GM23248 (cell line): ENCODE results near the gene HSPA4L. TPM values are rescaled to one million over a fixed set of nuclear protein-coding genes. Genes with fewer than 3 reads are reported as not detected.

Experiments used
- DNase-seq: peaks from one replicate; pipeline ENCODE4 v3.0.0-alpha.2; 2015
- H2AFZ ChIP-seq: fragments of 200-600 bp; sonication (generic); 2 replicates; pipeline ENCODE4 v1.6.1; 2016; ENCODE audit warnings: antibody characterized with exemption
- H3F3A ChIP-seq: fragments of 200-600 bp; sonication (generic); 2 replicates; pipeline ENCODE4 v1.6.1; 2016; ENCODE audit warnings: mild to moderate bottlenecking, antibody characterized with exemption, mixed run types; ENCODE audit not compliant: insufficient read depth
- H3K27ac ChIP-seq: fragments of 200-600 bp; sonication (generic); 2 replicates; pipeline ENCODE4 v1.5.1; 2016; ENCODE audit warnings: mild to moderate bottlenecking
- H3K27me3 ChIP-seq: fragments of 200-600 bp; sonication (generic); replicated peaks from 2 replicates; pipeline ENCODE4 v1.6.1; 2016; ENCODE audit warnings: mild to moderate bottlenecking; ENCODE audit not compliant: insufficient read depth
- H3K36me3 ChIP-seq: fragments of 200-600 bp; sonication (generic); 2 replicates; pipeline ENCODE4 v1.6.1; 2016; ENCODE audit warnings: low read depth, mild to moderate bottlenecking
- H3K4me1 ChIP-seq: fragments of 200-600 bp; sonication (generic); 2 replicates; pipeline ENCODE4 v1.6.1; 2016; ENCODE audit warnings: mild to moderate bottlenecking; ENCODE audit not compliant: insufficient read depth
- H3K4me2 ChIP-seq: fragments of 200-600 bp; sonication (generic); one replicate; pipeline ENCODE4 v1.6.1; 2016; ENCODE audit warnings: mild to moderate bottlenecking; ENCODE audit not compliant: unreplicated experiment
- H3K4me3 ChIP-seq: fragments of 200-600 bp; sonication (generic); 2 replicates; pipeline ENCODE4 v1.5.1; 2016; ENCODE audit warnings: mild to moderate bottlenecking
- H3K79me2 ChIP-seq: fragments of 200-600 bp; sonication (generic); 2 replicates; pipeline ENCODE4 v1.6.1; 2016; ENCODE audit warnings: mild to moderate bottlenecking; ENCODE audit not compliant: insufficient read depth
- H3K9ac ChIP-seq: fragments of 200-600 bp; sonication (generic); 2 replicates; pipeline ENCODE4 v1.6.1; 2016; ENCODE audit warnings: mild to moderate bottlenecking
- H3K9me2 ChIP-seq: fragments of 200-600 bp; sonication (generic); 2 replicates; pipeline ENCODE4 v1.6.1; 2016; ENCODE audit warnings: mixed run types, mild to moderate bottlenecking, moderate library complexity; ENCODE audit not compliant: insufficient read depth
- H3K9me3 ChIP-seq: fragments of 200-600 bp; sonication (generic); one replicate; pipeline ENCODE4 v1.6.1; 2017; ENCODE audit warnings: low read depth
- H4K20me1 ChIP-seq: fragments of 200-600 bp; sonication (generic); 2 replicates; pipeline ENCODE4 v1.6.0; 2016; ENCODE audit not compliant: insufficient read depth
- EZH2 ChIP-seq: fragments of 200-600 bp; sonication (generic); IDR thresholded peaks from 2 replicates; pipeline ENCODE4 v1.6.1; 2018; ENCODE audit warnings: antibody characterized with exemption, mild to moderate bottlenecking; ENCODE audit not compliant: insufficient read depth, poor library complexity, severe bottlenecking
- EZH2phosphoT487 ChIP-seq: fragments of 200-600 bp; sonication (generic); IDR thresholded peaks from 2 replicates; pipeline ENCODE4 v1.6.1; 2018; ENCODE audit warnings: antibody characterized with exemption, moderate library complexity, mild to moderate bottlenecking, low read depth; ENCODE audit not compliant: insufficient read depth
- WGBS, 2 experiments: methylation state at CpG; one replicate each; pipeline ENCODE4 v1.1.6; 2015 to 2017; ENCODE audit warnings: low lambda C conversion rate in 2 of 2, low coverage in 1 of 2; ENCODE audit errors: missing lambda C conversion rate in 2 of 2; 5-methylcytosine and 5-hydroxymethylcytosine counted together
- in situ Hi-C: fragments of 300-500 bp; cut with MboI; formaldehyde crosslinking; loops from 2 replicates; pipeline ENCODE4 v1.15.0; 2020
- polyA plus RNA-seq: library from polyadenylated mRNA; unstranded; fragments of >200 nt; fragmentation: Nextera tagmentation; extraction: Ambion mirVana; gene quantifications from 2 replicates; pipeline ENCODE4 v1.2.1, GENCODE V29; 2016
- total RNA-seq: library from RNA; depleted of rRNA; stranded (reverse); fragments of >200 nt; shearing (Covaris generic); gene quantifications from 2 replicates; pipeline ENCODE4 v1.2.3, GENCODE V29; 2014

The HSPA4L gene
- total and polyA plus RNA-seq, 2 experiments from 2014 or later = 1.3 to 2.2 TPM

DNA sequence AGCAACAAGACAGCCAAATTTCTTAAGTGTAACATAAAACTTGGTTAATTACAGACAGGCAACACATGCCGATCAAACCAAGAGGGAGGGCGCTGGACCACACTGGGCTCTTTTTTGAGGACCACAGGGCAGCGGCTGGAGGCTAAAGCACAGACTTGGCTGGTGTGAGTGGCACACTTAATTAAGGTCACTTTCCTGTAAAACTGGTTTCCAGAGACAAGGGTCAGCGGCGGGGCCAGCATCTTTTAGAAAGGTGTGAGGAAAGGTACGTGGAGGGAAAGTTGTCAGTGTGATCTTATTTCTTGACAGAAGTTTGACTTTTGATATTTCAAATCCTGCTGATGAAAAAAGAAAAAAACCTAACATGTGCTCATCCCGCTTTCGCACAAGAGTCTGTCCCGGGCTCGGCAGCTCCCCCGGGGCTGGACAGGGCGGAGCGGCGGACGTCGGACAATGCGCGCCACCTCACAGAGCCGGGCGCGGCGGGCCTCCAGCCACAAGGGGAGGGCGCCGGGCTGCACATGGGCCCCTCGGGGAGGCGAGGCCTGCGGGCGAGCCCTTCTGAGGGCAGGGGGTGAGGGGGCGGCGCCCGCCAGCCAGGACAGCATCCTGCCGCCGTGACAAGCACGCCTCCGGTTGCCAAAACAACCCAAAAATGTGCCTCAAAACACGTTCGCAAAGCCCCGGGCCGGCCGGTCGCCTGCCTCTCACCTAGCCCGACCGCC is 660 bp upstream of the HSPA4L start:
- peaks cover 10% of the 10 kb centered on the region; the same call in 1 of the 2 replicates for H3F3A ChIP-seq
- no peaks in the 10 kb centered on the region for H3K79me2 ChIP-seq
- 10 to 14% methylated on average over 29 to 38 of the region's 43 CpGs for WGBS, 2 experiments
- H3K27ac ChIP-seq = 0 out of 2 replicates have a peak overlapping the region, but pooled peaks have one; percentile 18
- H4K20me1 ChIP-seq = no peaks in the 10 kb centered on the region
- peak; percentile 81 for DNase-seq
- no peaks in the 10 kb centered on the region for H3K27me3 ChIP-seq
- H3K9ac ChIP-seq = peak overlapping the region; percentile 85
- no peaks in the 10 kb centered on the region for H3K4me1 ChIP-seq
- H3K4me3 ChIP-seq = peak overlapping the region; percentile 78
- in situ Hi-C loops = no loop called here
- H3K36me3 ChIP-seq = no peaks in the 10 kb centered on the region
- TF ChIP-seq EZH2 = no peak
- peak overlapping the region; percentile 86 for H2AFZ ChIP-seq
- no peaks in the 10 kb centered on the region for H3K9me2 ChIP-seq
- no peaks in the 10 kb centered on the region for H3K9me3 ChIP-seq
- peak overlapping the region; percentile 95 for H3K4me2 ChIP-seq

DNA sequence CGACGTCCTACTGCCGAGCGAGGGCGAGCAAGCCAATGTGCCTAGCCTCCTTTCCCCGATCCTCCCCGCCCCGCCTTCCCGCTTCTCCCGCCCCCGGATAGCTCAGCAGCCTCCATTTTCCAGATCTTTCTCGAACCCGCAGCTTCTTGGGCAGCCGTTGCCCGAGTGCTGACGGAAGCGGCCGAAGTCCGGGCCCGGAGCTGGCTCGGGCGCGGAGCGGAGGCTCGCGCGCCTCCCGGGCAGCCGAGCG is 172 bp upstream of the HSPA4L start:
- H3K4me3 ChIP-seq = peak overlapping the region; percentile 78

DNA sequence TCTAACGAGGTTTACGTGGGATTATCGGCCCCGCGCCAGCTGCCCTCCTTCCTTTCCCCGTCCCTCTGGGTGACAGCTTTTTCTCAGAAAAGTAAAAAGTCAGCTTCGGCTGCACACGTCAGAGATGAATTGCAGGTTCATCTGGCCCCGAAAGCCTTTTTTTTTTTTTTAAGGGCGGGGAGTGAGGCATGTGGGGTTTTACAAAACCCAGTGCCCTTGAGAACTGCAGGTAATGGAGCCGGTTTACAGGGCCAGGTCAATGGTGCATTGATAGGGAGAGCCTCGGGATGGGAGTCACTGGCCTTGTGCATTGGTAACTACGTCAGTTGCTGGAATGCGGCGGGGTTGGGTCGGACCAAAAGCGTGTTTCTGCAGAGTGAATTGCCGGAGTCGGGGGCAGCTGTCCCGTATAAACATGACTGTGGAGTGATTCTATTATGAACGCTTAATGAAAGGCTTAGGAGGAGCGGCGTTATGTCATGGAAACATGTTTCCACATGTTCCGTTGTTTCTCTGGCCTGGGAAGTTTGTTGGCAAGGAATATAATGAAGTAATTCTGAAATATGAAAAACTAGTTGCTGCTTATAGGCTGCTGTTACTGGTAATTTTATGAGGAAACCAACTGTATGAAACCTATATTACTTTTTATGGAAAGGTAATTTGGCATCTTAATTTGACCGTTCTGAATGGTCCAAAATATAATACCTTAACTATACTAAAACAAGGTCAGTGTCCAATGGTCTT is 1.1 kb downstream of the HSPA4L start:
- H3K27ac ChIP-seq = no peak overlapping the region
- H3K4me3 ChIP-seq = peak overlapping the region; percentile 78
- in situ Hi-C loops = no loop called here
- peaks cover 10% of the 10 kb centered on the region; the same call in 1 of the 2 replicates for H3F3A ChIP-seq
- peak overlapping the region; percentile 95 for H3K4me2 ChIP-seq
- peak overlapping the region; percentile 85 for H3K9ac ChIP-seq
- no peaks in the 10 kb centered on the region for H3K79me2 ChIP-seq
- H4K20me1 ChIP-seq = no peaks in the 10 kb centered on the region
- peak; percentile 66 for DNase-seq
- H2AFZ ChIP-seq = peak overlapping the region; percentile 86
- no peaks in the 10 kb centered on the region for H3K27me3 ChIP-seq
- no peaks in the 10 kb centered on the region for H3K9me2 ChIP-seq
- no peaks in the 10 kb centered on the region for H3K4me1 ChIP-seq
- H3K9me3 ChIP-seq = no peaks in the 10 kb centered on the region
- TF ChIP-seq EZH2phosphoT487 (no peak), EZH2 (no peak)
- WGBS, 2 experiments = 5 to 6% methylated on average over 25 of the region's 25 CpGs
- H3K36me3 ChIP-seq = no peaks in the 10 kb centered on the region

More for the DNA sequence above, 172 bp upstream of the HSPA4L start:
- H3K4me1 ChIP-seq = no peaks in the 10 kb centered on the region
- no peak for TF ChIP-seq EZH2
- no peak for TF ChIP-seq EZH2phosphoT487
- no peaks in the 10 kb centered on the region for H3K79me2 ChIP-seq
- H3K36me3 ChIP-seq = no peaks in the 10 kb centered on the region
- H2AFZ ChIP-seq = peak overlapping the region; percentile 86
- 0 out of 2 replicates have a peak overlapping the region, but pooled peaks have one; percentile 18 for H3K27ac ChIP-seq
- in situ Hi-C loops = no loop called here
- H4K20me1 ChIP-seq = no peaks in the 10 kb centered on the region
- no peaks in the 10 kb centered on the region for H3K9me3 ChIP-seq
- peaks cover 10% of the 10 kb centered on the region; the same call in 1 of the 2 replicates for H3F3A ChIP-seq
- peak overlapping the region; percentile 95 for H3K4me2 ChIP-seq
- 0 to 1% methylated on average over 26 to 30 of the region's 30 CpGs for WGBS, 2 experiments
- no peaks in the 10 kb centered on the region for H3K27me3 ChIP-seq
- H3K9ac ChIP-seq = peak overlapping the region; percentile 85
- DNase-seq = peak; percentile 95
- H3K9me2 ChIP-seq = no peaks in the 10 kb centered on the region

DNA sequence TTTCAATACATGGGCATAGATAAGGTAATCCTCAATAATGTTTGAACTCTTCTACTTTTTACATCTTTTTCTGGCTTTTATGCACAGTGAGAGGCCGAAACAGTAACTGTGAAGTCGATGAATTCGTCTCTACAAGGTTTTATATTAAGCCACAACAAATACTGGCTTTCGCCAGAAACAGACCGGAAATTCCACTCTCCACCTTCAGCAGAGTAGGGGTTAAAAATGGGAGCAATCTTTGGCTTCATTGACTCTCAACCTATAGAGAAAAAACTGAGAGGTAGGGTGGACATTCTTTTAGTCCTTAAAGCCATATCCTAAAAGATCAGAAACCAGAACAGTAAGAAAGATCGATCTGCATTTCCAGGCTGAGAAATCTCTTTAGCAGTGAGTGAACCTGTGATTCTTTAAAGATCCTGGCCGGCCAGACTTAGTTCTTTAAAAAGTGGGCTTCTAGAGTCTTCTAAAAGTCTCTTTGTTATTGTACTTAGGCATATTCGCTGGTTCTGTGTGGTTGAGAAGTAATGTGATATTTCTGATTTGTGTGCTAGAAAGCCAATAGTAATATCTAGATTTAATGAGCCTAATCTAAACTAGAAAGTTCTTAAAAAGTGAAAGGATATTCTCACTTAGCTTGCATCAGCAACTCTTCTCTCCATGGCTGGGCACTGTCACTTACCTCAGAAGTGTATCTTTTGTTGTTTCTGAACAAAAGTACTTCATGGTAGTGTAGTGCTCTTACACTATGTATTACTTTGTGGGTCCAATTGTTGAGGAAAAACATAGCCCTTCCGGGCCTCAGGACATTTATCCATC is 2.0 kb downstream of the HSPA4L start:
- TF ChIP-seq EZH2 (no peak), EZH2phosphoT487 (no peak)
- Histone ChIP-seq H3K4me3 (peak overlapping the region; percentile 78; the same call in 1 of the 2 replicates), H3K4me1 (no peaks in the 10 kb centered on the region), H3K9me3 (no peaks in the 10 kb centered on the region), H3K79me2 (no peaks in the 10 kb centered on the region), H3K27ac (no peak overlapping the region), H3K4me2 (no peak overlapping the region), H3K9me2 (no peaks in the 10 kb centered on the region), H3K27me3 (no peaks in the 10 kb centered on the region), H3K9ac (no peak overlapping the region), H4K20me1 (no peaks in the 10 kb centered on the region), H2AFZ (peak overlapping the region; percentile 86; the same call in 1 of the 2 replicates), H3K36me3 (no peaks in the 10 kb centered on the region), H3F3A (peaks cover 10% of the 10 kb centered on the region; the same call in 1 of the 2 replicates)
- DNase-seq = no peak
- WGBS, 2 experiments = 92 to 94% methylated on average over 9 of the region's 9 CpGs
- in situ Hi-C loops = no loop called here
